HT1080 (cell line): ENCODE results near the gene COL11A2. TPM values are rescaled to one million over a fixed set of nuclear protein-coding genes. Genes with fewer than 3 reads are reported as not detected.

Source experiments
- DNase-seq: peaks from one replicate; pipeline ENCODE4 v3.0.0-alpha.2; 2015; ENCODE audit warnings: low read depth
- total RNA-seq: library from RNA; depleted of rRNA; stranded (reverse); fragments of >200 nt; shearing (Covaris generic); gene quantifications from 2 replicates; pipeline ENCODE4 v1.2.3, GENCODE V29; 2014

COL11A2 gene
- total RNA-seq, 1 experiment from 2014 or later, result 0.71 TPM

- DNase-seq, result peak; percentile 73
Measured at GRCh38 chr6:33206864-33207551, 14.7 kb upstream of the COL11A2 start.

GRCh38 chr6:33206027-33206863, 14.0 kb upstream of the COL11A2 start:
- DNase-seq, result no peak

DNA sequence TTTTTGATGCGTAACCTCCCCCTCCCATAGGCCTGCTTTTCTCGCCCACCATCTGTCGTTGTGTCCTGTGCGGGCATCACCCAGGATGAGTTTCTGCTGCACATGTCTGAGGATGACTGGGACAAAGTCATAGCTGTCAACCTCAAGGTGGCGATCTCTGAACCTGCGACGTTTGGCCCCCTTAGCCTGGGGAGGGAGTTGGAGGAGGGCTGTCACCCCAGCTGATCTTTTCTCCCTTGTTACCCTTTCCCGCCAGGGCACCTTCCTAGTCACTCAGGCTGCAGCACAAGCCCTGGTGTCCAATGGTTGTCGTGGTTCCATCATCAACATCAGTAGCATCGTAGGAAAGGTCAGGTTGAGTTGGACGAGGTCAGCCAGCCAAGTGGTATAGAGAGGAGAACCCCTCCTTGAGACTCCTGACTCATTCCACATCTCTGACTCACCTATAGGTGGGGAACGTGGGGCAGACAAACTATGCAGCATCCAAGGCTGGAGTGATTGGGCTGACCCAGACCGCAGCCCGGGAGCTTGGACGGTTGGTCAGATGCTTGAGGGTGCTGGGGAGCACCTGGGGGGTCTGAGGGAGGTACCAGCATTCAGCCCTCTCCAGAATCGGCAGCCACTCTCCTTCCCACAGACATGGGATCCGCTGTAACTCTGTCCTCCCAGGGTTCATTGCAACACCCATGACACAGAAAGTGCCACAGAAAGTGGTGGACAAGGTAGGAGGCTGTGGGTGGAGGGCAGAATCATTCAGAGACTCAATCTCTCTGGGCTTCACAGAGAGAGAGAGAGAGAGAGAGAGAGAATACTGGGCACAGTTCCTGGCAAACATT, 13.1 kb upstream of the COL11A2 start:
- peak; percentile 90 for DNase-seq

GRCh38 chr6:33204415-33205190, 12.3 kb upstream of the COL11A2 start, which contains the start of gene HSD17B8:
HSD17B8 (plus strand) TSS chr6:33204655; CDS start chr6:33204669, 14 bp downstream.
- DNase-seq, result peak; percentile 83

DNA sequence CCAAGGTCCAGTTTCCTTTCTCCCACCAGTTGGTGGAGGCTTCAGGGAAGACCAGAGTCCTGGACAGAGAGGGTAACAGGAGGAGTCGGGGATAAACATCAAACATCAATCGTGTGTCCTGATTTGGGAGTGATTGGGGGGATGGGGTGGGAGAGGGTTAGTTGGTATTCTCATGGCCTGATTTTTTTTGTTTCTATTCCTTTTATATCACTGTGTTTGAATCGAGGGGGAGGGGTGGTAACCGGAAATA, 11.8 kb upstream of the COL11A2 start:
- no peak for DNase-seq

DNA sequence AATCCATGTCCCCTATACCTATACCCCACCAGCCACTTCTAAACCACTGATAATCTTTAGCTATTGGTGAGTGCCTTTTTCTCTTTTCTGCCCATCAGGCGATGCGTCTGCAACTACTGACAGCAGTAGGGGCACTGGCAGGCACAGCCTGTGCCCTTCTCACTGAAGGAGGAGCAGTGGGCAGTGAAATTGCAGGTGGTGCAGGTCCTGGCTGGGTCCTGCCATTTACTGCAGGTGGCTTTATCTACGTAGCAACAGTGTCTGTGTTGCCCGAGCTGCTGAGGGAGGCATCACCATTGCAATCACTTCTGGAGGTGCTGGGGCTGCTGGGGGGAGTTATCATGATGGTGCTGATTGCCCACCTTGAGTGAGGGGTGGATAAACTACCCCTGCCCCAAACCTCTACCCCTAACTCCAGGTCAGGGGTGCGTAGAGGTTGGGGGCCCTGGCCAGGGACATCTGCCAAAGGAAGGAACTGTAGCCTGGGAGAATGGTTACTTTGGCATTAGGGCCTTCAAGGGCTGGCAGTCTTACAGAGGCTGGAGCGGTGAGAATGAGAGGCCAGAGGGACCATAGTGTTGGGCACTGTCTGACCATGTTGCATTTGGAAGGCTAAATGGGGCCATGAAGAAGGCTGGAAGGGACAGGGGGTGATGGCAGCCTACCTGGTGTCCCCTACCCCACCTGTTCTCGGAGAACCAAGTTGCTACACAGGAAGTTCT, 11.3 kb upstream of the COL11A2 start:
- DNase-seq, result no peak

- no peak for DNase-seq
Measured at GRCh38 chr6:33202799-33203198, 10.5 kb upstream of the COL11A2 start.

DNA sequence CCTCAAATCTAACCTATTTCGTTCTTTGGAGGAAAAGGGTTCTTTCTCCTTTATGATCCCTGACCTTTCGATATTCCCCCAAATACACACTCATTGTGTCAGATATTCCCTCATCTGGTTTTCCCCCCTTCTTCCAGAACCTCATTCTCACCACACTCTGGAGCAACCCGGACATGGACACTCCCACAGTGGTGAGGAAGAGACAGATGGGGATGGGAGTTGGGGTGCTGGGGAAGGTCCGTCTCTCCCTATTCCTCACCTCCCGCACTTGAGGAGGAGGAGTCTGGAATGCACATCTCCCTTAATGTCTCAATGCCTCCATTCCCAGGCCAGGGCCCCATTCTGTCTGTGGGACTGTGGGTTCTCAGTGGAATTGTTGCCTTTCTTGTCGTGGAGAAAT, 9.7 kb upstream of the COL11A2 start:
- no peak for DNase-seq

GRCh38 chr6:33201147-33201545, 8.9 kb upstream of the COL11A2 start:
- no peak for DNase-seq

- peak; percentile 98 for DNase-seq
Measured at GRCh38 chr6:33200219-33201146, 8.2 kb upstream of the COL11A2 start, which contains the start of the genes RXRB and SLC39A7. RXRB (minus strand) TSS chr6:33200665; CDS start chr6:33200476, 189 bp downstream. SLC39A7 (plus strand) TSS chr6:33200867; CDS start chr6:33201246, 379 bp downstream.

DNA sequence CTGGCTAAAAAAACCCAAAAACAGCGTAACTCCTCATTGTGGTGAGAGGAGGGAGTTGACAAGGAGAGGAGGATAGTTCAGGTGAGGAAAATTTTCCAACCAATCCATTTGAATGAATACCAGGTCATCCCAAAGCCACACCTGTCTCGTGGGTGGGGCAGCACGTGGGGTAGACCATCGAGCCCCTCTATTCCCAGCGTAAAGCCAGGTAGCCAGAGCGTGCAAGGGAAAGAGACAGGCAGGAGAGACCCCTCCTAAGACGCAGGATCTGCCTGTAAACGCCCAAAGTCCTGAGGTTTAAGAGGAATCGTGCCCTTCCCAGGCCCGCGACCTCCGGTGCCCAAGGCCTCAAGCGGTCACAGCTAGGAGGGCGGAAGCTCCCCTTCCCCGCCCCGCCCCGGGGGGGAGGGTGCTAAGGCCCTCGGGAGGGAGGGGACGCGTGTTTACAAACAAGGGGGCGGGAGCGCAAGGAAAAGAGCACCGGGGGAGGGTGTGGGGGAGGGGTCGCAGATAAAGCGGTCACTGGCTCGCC, 7.5 kb upstream of the COL11A2 start:
- DNase-seq, result peak; percentile 62

GRCh38 chr6:33198853-33199436, 6.7 kb upstream of the COL11A2 start:
- no peak for DNase-seq

DNA sequence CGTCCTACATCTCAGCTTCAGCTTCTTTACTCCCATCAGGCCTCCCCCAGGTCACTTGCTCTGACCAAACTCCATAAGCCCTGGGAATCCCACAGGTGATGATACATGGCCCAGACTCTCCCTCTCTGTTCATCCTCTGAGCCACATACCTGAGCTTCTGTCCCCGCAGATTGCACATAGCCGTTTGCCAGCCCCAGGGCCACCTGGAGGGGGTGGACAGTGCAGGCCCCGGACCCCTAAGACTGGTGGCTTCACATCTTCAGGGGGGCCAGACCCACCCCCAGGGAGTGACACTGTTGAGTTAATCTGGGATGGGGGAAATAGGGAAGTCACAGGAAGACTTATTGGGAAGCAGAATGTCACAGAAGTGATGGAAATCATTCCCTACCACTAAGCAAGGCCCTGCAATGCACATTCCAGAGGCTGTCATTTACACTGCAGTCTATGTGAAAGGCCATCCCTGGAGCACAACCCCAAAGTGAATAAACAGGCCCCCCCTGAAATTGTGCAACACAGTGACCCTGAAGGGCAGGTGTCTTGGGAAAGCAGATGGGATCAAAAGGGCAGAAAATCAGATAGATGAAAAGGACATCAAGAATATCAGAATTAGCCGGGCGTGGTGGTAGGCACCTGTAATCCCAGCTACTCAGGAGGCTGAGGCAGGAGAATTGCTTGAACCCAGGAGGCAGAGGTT, 6.0 kb upstream of the COL11A2 start:
- no peak for DNase-seq

DNA sequence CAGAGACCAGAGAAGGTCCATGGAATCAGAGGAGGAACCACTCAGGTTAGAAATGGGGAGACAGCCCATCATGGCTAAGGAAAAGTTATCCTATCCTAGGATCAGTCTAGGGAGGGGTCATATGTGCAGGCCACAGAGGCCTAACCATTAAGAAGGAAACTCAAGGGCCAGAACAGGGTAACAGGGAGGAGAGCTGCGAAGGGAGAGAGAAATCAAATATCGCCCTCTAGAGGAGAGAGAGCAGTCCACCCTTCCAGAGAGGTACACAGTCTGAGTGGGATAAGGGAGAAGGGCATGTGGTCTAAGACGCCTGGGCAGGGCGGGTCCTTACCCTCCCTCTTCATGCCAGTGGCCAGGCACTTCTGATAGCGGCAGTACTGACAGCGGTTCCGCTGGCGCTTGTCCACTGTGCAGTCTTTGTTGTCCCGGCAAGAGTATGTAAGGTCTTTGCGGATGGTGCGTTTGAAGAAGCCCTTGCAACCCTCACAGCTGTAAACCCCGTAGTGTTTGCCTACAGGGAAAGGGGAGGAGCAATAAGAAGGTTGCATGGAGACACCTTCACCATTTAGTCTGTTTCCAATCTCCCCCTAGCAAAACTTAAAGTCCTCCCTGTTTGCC, 5.3 kb upstream of the COL11A2 start:
- DNase-seq, result peak; percentile 63

DNA sequence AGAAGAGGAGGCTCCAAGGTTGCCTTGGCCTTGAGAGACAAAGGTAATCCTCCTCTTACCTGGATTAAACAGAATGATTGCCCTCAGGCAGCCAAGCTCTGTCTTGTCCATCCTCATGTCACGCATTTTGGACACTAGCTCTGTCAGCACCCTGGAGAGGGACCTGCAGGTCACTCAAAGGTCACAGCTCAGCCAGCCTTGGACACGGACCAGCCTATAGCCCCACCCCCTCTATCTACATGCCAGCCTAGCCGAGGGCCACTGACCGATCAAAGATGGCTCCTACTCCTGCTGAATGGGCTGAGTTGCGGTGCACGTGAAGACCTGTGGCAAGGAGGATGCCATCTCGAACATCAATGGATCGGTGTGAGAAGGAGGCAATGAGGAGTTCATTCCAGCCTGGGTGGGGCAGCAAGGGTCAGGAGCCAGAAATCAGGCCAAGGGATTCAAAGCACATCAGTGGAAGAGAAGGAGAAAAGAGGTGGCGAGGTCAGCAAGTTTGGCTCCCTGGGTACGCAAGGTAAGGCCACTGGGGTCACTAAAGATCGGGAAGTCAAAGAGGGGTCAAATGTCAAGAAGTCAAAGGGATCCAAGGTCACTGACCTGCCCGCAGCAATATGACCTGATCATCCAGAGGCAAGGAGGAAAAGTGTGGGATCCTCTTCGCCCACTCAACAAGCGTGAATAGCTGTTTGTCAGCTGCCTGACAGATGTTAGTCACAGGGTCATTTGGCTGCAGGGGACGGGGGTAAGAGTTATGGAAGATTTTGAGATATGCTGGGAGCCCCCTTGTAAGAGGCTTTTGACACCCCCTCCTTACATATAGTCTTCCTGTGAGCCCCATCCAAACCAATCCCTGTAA, 3.3 kb upstream of the COL11A2 start:
- no peak for DNase-seq

DNA sequence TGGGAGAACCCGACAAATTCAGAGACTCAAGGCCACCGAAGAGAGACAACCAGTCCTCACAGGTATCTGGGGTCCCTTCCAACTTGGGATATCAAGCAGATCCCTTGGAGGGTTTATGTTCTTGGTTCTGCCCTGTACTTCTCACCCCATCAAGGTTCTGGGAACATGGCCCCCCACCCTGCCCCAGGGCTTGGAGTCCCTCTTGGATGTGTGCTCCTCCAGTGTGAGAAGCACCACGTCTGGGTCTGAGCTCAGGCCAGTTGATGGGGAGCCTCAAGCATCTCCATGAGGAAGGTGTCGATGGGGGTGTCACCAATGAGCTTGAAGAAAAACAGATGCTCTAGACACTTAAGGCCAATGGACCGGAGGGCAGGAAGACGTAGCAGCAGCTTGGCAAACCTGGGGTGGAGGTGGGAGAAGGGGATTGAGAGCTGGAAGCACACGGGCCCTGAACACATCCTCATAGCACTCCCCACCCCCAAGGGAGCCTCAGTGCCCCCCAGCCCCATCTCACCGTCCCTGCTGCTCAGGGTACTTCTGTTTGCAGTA, 2.2 kb upstream of the COL11A2 start:
- no peak for DNase-seq
